ENCODE data around the gene GYG2. TPM values are rescaled to one million over a fixed set of nuclear protein-coding genes. Genes with fewer than 3 reads are reported as not detected.

The GYG2 gene
- polyA plus RNA-seq, 1 of the 3 experiments (the other 2 are of a cell fraction) = 1.8 TPM

GRCh38 chrX:2875136-2875481 is 46.4 kb downstream of the GYG2 start:
- Histone ChIP-seq H3K27me3 (ENCODE audit: insufficient read depth) (no peaks in the 10 kb centered on the region), H3F3A (replicated peaks; ENCODE audit: insufficient read depth) (no peaks in the 10 kb centered on the region), H3K79me2 (ENCODE audit: insufficient read depth) (no peaks in the 10 kb centered on the region), H4K20me1 (ENCODE audit: insufficient read depth) (no peaks in the 10 kb centered on the region), H2AFZ (ENCODE audit: low read depth) (no peak overlapping the region), H3K36me3 (replicated peaks in 1 of 2; ENCODE audit: control insufficient read depth in 1 of 2, insufficient read depth in 2 of 2, low read length in 1 of 2) (no peaks in the 10 kb centered on the region), H3K27ac (ENCODE audit: low read depth in 2 of 2, low read length in 1 of 2) (no peak overlapping the region), H3K4me1 (ENCODE audit: control insufficient read depth in 1 of 2, insufficient read depth in 2 of 2, low read depth in 1 of 2, low read length in 1 of 2) (no peaks in the 10 kb centered on the region), H3K4me3 (ENCODE audit: low read depth in 2 of 2, low read length in 1 of 2) (no peak overlapping the region), H3K4me2 (no peak overlapping the region), H3K9me2 (no peaks in the 10 kb centered on the region), H3K9me3 (no peaks in the 10 kb centered on the region), H3K9ac (no peak overlapping the region)
- CTCF ChIA-PET = no interaction called here
- TF ChIP-seq REST (IDR thresholded peaks at IDR 0.05; ENCODE audit: low read depth, low read length) = no peak
- TF ChIP-seq ELF1 (IDR thresholded peaks at IDR 0.05) = no peak
- no peak for TF ChIP-seq MAX (IDR thresholded peaks at IDR 0.05; ENCODE audit: low read depth)
- TF ChIP-seq FOXJ3 (CRISPR knock-in tag; IDR thresholded peaks at IDR 0.05) = no peak
- no peak for TF ChIP-seq TEAD4 (IDR thresholded peaks at IDR 0.05; ENCODE audit: borderline replicate concordance, insufficient read depth)
- no peak for TF ChIP-seq MEF2A (IDR thresholded peaks at IDR 0.05; ENCODE audit: borderline replicate concordance, low read depth)
- TF ChIP-seq PBX3 (IDR thresholded peaks at IDR 0.05) = no peak
- no peak for TF ChIP-seq SIN3A (IDR thresholded peaks at IDR 0.05; ENCODE audit: borderline replicate concordance, low read depth, low read length)
- no peak for TF ChIP-seq ZBTB33 (IDR thresholded peaks at IDR 0.05; ENCODE audit: borderline replicate concordance, low read depth)
- no peak for TF ChIP-seq EZH2phosphoT487 (IDR thresholded peaks at IDR 0.05; ENCODE audit: borderline replicate concordance, low read depth)
- TF ChIP-seq RCOR1 (IDR thresholded peaks at IDR 0.05; ENCODE audit: low read length) = no peak
- no peak for TF ChIP-seq GATA2 (CRISPR knock-in tag; IDR thresholded peaks at IDR 0.05)
- TF ChIP-seq RAD21 (IDR thresholded peaks at IDR 0.05; ENCODE audit: low read length) = no peak
- no peak for TF ChIP-seq SMC3 (IDR thresholded peaks at IDR 0.05; ENCODE audit: low read depth, low read length)
- no peak for TF ChIP-seq RXRA (IDR thresholded peaks at IDR 0.05; ENCODE audit: borderline replicate concordance, low read depth)
- TF ChIP-seq GABPA (IDR thresholded peaks at IDR 0.05; ENCODE audit: low read depth) = no peak
- no peak for TF ChIP-seq IRF3 (IDR thresholded peaks at IDR 0.05; ENCODE audit: low read depth, low read length)
- no peak for TF ChIP-seq FOSL2 (IDR thresholded peaks at IDR 0.05; ENCODE audit: borderline replicate concordance, low read depth)
- no peak for TF ChIP-seq RFX5 (IDR thresholded peaks at IDR 0.05; ENCODE audit: low read length)
- no peak for TF ChIP-seq YY1 (IDR thresholded peaks at IDR 0.05; ENCODE audit: low read depth)
- WGBS (ENCODE audit: low lambda C conversion rate) = 36% methylated on average over 3 of the region's 3 CpGs
- POLR2A ChIA-PET = no interaction called here
- DNase-seq = no peak

Measured in SK-N-SH (cell line).